Measurements from ENCODE around the gene ALAD. TPM values are rescaled to one million over a fixed set of nuclear protein-coding genes. Genes with fewer than 3 reads are reported as not detected.
A peak's percentile ranks its signal among the peaks of the same experiment; 100 is the strongest.
"Not testable (repeated sequence)": the region's sequence is repeated elsewhere in the genome, so short reads cannot be mapped to it uniquely, and the experiment has no call there.

The ALAD gene
- total RNA-seq, result 55.2 TPM

GRCh38 chr9:113401027-113401792 is at the start of gene ALAD:
Gene ALAD (minus strand): TSS chr9:113401284. CDS start chr9:113393559, 7,725 bp downstream.
- ATAC-seq, result peak; percentile 99

- no peak for ATAC-seq
Observed at GRCh38 chr9:113449376-113449775, 48.3 kb upstream of the ALAD start.

- peak; percentile 42 for ATAC-seq
Observed at GRCh38 chr9:113446323-113446740, 45.2 kb upstream of the ALAD start.

- ATAC-seq, result no peak
Observed at GRCh38 chr9:113444736-113445135, 43.7 kb upstream of the ALAD start.

GRCh38 chr9:113437716-113438115 is 36.6 kb upstream of the ALAD start:
- ATAC-seq, result not testable (repeated sequence)

GRCh38 chr9:113436728-113437515 is 35.8 kb upstream of the ALAD start:
- ATAC-seq, result no peak

GRCh38 chr9:113431191-113431590 is 30.1 kb upstream of the ALAD start:
- ATAC-seq, result no peak

GRCh38 chr9:113428062-113428615 is 27.1 kb upstream of the ALAD start:
- no peak for ATAC-seq

GRCh38 chr9:113427629-113428028 is 26.5 kb upstream of the ALAD start:
- no peak for ATAC-seq

- ATAC-seq, result no peak
Observed at GRCh38 chr9:113426701-113427100, 25.6 kb upstream of the ALAD start.

- ATAC-seq, result no peak
Observed at GRCh38 chr9:113425072-113425471, 24.0 kb upstream of the ALAD start.

GRCh38 chr9:113421726-113422125 is 20.6 kb upstream of the ALAD start:
- ATAC-seq, result no peak

GRCh38 chr9:113417370-113417769 is 16.3 kb upstream of the ALAD start:
- no peak for ATAC-seq

GRCh38 chr9:113416149-113416721 is 15.2 kb upstream of the ALAD start:
- ATAC-seq, result peak; percentile 48

- ATAC-seq, result peak; percentile 97
Observed at GRCh38 chr9:113410207-113410864, 9.3 kb upstream of the ALAD start, which contains the start of the genes C9orf43 and POLE3. Gene C9orf43 (plus strand): TSS chr9:113410747. CDS start chr9:113413494, 2,747 bp downstream. Gene POLE3 (minus strand): TSS chr9:113410675. CDS start chr9:113410293, 382 bp downstream.

- peak; percentile 31 for ATAC-seq
Observed at GRCh38 chr9:113409883-113410206, 8.8 kb upstream of the ALAD start.

GRCh38 chr9:113409481-113409880 is 8.4 kb upstream of the ALAD start:
- ATAC-seq, result no peak

GRCh38 chr9:113406873-113407511 is 5.9 kb upstream of the ALAD start:
- not testable (repeated sequence) for ATAC-seq

GRCh38 chr9:113406353-113406752 is 5.3 kb upstream of the ALAD start:
- not testable (repeated sequence) for ATAC-seq

- ATAC-seq, result no peak
Observed at GRCh38 chr9:113403646-113404045, 2.6 kb upstream of the ALAD start.

GRCh38 chr9:113399646-113400200 is 1.4 kb downstream of the ALAD start:
- no peak for ATAC-seq

GRCh38 chr9:113398796-113399195 is 2.3 kb downstream of the ALAD start:
- no peak for ATAC-seq
